HG03565 (cell line): ENCODE measurements around the gene THOC7.
A peak's percentile ranks its signal among the peaks of the same experiment; 100 is the strongest.

Experiments used
- ATAC-seq: cut with Tn5 transposase; IDR thresholded peaks from one replicate; pipeline ENCODE4 v1.9.1; 2021; ENCODE audit warnings: mild to moderate bottlenecking, moderate library complexity; ENCODE audit not compliant: unreplicated experiment

Gene THOC7

GRCh38 chr3:63863150-63864007 is at the start of gene THOC7, which contains the start of gene ATXN7:
THOC7 (minus strand) TSS chr3:63863805; CDS start chr3:63863790, 15 bp downstream.
ATXN7 (plus strand) TSS chr3:63863867; CDS start chr3:63912599, 48,732 bp downstream.
- ATAC-seq = peak; percentile 49

- ATAC-seq = no peak
These were observed 49.4 kb upstream of the THOC7 start for GRCh38 chr3:63912768-63913588.

GRCh38 chr3:63911873-63912767 is 48.5 kb upstream of the THOC7 start, which contains the start of gene SCAANT1:
SCAANT1 (minus strand) TSS chr3:63912383.
- peak; percentile 62 for ATAC-seq

GRCh38 chr3:63911509-63911872 is 47.9 kb upstream of the THOC7 start:
- ATAC-seq = peak; percentile 8

- no peak for ATAC-seq
These were observed 47.3 kb upstream of the THOC7 start for GRCh38 chr3:63910891-63911290.

- ATAC-seq = no peak
These were observed 46.4 kb upstream of the THOC7 start for GRCh38 chr3:63910001-63910400.

- ATAC-seq = no peak
These were observed 45.8 kb upstream of the THOC7 start for GRCh38 chr3:63909431-63909830.

- ATAC-seq = no peak
These were observed 45.2 kb upstream of the THOC7 start for GRCh38 chr3:63908776-63909175.

- no peak for ATAC-seq
These were observed 44.6 kb upstream of the THOC7 start for GRCh38 chr3:63908081-63908736.

- ATAC-seq = no peak
These were observed 42.4 kb upstream of the THOC7 start for GRCh38 chr3:63905731-63906620.

- ATAC-seq = no peak
These were observed 36.9 kb upstream of the THOC7 start for GRCh38 chr3:63900459-63900858.

- no peak for ATAC-seq
These were observed 36.4 kb upstream of the THOC7 start for GRCh38 chr3:63900010-63900409.

GRCh38 chr3:63896332-63897030 is 32.9 kb upstream of the THOC7 start:
- peak; percentile 58 for ATAC-seq

- no peak for ATAC-seq
These were observed 32.0 kb upstream of the THOC7 start for GRCh38 chr3:63895422-63896189.

- no peak for ATAC-seq
These were observed 29.3 kb upstream of the THOC7 start for GRCh38 chr3:63892773-63893352.

- no peak for ATAC-seq
These were observed 27.9 kb upstream of the THOC7 start for GRCh38 chr3:63891518-63891917.

GRCh38 chr3:63886858-63887257 is 23.3 kb upstream of the THOC7 start:
- no peak for ATAC-seq
